G401 (cell line): Measurements from ENCODE around the gene THRB. TPM values are rescaled to one million over a fixed set of nuclear protein-coding genes. Genes with fewer than 3 reads are reported as not detected.

Experiments
- DNase-seq: peaks from one replicate; pipeline ENCODE4 v3.0.0-alpha.2; 2015; ENCODE audit warnings: low spot score
- in situ Hi-C: cut with HindIII; loops from 2 replicates; pipeline ENCODE4 v1.10.0; 2016; ENCODE audit warnings: low sequenced_read_pairs, mixed read lengths
- total RNA-seq: library from RNA; depleted of rRNA; stranded (reverse); fragments of >200 nt; shearing (Covaris generic); gene quantifications from 2 replicates; pipeline ENCODE4 v1.2.3, GENCODE V29; 2014

Gene THRB
- total RNA-seq, 1 experiment from 2014 or later, result not detected

GRCh38 chr3:24067483-24067882, 427.2 kb downstream of the THRB start:
- in situ Hi-C loops, result no loop called here
- DNase-seq, result no peak
